ENCODE data around the gene JMJD6.

DNA sequence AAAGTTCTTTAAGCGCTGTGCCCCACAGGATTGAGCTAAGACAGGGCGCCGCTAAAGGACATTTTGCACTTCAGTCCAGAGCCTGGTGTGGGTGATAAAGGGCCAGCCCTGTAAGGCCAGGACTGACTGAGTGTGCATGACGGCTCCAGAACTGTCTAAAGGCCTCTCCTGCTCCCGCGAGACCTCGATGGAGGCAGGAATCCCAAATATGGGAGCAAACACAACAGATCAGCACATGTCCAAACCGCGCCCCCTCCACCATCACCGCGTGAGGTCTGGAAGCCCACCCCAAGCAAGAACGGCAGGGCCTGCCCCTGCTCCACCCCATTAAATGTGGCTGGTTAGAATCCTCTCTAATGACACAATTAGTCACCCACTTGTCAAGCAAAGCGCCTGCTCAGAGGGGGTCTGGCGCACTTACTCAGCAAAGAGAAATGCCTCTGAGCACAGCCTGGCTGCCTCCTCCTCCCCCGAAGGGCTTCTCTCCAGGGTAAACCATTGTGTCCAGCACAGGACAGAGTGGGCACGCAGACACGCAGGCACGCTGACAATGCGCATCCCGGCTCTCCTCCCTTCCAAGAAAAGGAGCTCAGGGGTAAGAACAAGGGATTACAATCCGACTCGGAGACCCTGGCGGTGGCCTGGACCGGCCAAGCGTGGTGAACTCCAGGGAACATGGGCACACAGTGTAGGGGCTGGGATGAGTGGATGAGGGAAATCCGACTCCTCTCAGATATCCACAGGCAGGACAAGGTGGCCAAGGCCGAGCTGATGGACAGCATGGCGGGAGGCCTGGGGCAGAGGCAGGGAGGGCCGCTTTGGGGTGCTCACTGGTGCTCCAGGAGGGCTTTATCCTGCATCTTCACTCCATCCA lies 17.1 kb downstream of the JMJD6 start:
- TF ChIP-seq CTCF (IDR thresholded peaks at IDR 0.05) (no peak), POLR2A (IDR thresholded peaks at IDR 0.05) (no peak), POLR2AphosphoS5 (IDR thresholded peaks at IDR 0.05) (no peak), EP300 (IDR thresholded peaks at IDR 0.05) (no peak)
